Endothelial cell of umbilical vein (primary cell): ENCODE results near the gene ADCY2.

Experiments
- EZH2 ChIP-seq: IDR thresholded peaks from 2 replicates; pipeline ENCODE4 v1.6.1; 2012; ENCODE audit warnings: borderline replicate concordance, low read depth, mild to moderate bottlenecking, moderate library complexity, low read length, inconsistent platforms; ENCODE audit not compliant: severe bottlenecking
- MYC ChIP-seq: IDR thresholded peaks from one replicate; pipeline ENCODE4 v1.6.1; 2011; ENCODE audit warnings: mild to moderate bottlenecking, low read depth, low read length
- TF ChIP-seq, protein P1 (sequence below), 2 donors: IDR thresholded peaks; 1 replicate in 1 of 2; 2 replicates in 1 of 2; pipeline ENCODE4 v1.5.1; 2011; ENCODE audit warnings: low read length in 2 of 2, mild to moderate bottlenecking in 2 of 2, moderate library complexity in 2 of 2, control low read depth in 1 of 2, inconsistent platforms in 1 of 2, low read depth in 1 of 2; ENCODE audit not compliant: insufficient read depth in 1 of 2; ENCODE audit errors: extremely low read depth in 1 of 2

DNA sequence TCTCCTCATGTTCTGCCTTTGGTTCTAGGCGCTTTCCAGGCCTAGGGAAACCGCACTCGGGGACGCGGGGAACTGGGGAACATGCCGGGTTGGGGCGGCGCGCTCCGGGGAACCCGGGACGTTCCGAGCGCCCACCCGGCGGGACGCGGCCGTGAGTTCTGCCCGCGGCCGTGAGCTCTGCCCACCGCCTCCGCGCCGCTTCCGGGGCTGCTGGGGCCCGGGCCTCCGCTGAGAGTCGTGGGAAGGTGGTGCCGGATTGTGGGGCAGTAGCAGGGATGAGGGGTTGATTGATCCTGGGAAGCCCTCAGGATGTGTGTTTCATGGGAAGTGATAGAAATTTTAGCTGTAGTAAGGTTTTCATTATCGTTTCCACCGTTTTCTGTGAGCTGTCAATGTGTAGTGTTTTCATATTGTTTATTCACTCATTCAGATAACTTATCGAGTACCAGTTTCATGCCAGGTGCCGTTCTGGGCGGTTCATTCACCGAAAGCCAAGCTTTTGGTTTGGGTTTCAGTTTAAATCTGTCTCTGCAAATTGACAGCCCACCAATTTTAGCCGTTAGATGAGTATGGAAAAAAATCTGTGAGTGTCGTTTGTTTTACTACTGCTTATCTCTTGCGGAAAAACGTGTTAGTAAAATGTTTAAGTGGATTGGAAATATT, 473.7 kb downstream of the ADCY2 start:
- no peak for TF ChIP-seq MYC
- TF ChIP-seq, protein P1, sequence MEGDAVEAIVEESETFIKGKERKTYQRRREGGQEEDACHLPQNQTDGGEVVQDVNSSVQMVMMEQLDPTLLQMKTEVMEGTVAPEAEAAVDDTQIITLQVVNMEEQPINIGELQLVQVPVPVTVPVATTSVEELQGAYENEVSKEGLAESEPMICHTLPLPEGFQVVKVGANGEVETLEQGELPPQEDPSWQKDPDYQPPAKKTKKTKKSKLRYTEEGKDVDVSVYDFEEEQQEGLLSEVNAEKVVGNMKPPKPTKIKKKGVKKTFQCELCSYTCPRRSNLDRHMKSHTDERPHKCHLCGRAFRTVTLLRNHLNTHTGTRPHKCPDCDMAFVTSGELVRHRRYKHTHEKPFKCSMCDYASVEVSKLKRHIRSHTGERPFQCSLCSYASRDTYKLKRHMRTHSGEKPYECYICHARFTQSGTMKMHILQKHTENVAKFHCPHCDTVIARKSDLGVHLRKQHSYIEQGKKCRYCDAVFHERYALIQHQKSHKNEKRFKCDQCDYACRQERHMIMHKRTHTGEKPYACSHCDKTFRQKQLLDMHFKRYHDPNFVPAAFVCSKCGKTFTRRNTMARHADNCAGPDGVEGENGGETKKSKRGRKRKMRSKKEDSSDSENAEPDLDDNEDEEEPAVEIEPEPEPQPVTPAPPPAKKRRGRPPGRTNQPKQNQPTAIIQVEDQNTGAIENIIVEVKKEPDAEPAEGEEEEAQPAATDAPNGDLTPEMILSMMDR (IDR thresholded peaks at IDR 0.05; ENCODE audit: extremely low read depth in 1 of 2, insufficient read depth in 1 of 2, low read depth in 1 of 2, low read length in 2 of 2) = no peak
- no peak for TF ChIP-seq EZH2
